Common myeloid progenitor, CD34-positive (primary cell): ENCODE data around the gene NOP14.

Source experiments
- CTCF ChIA-PET: fragments of 350-600 bp; sonication (Branson Sonifier 250); formaldehyde crosslinking; loops from one replicate; lab custom pipeline; 2021; ENCODE audit warnings: antibody characterized with exemption; lab: Charles Lee
- POLR2A ChIA-PET: fragments of 350-600 bp; sonication (Branson Sonifier 250); formaldehyde crosslinking; loops from one replicate; lab custom pipeline; 2021; ENCODE audit warnings: antibody characterized with exemption; lab: Charles Lee
- DNase-seq, 3 donors: peaks; one replicate each; pipeline versions ENCODE4 v3.0.0 to v3.0.0-alpha.2; 2013
- H3K27ac ChIP-seq, 2 experiments: 1 replicate in 1 of 2; 2 replicates in 1 of 2; pipeline ENCODE4 v1.7.0; 2013; ENCODE audit warnings: inconsistent platforms in 2 of 2, low read length in 2 of 2, mild to moderate bottlenecking in 2 of 2, low read depth in 1 of 2, moderate library complexity in 1 of 2; ENCODE audit not compliant: severe bottlenecking in 2 of 2, insufficient read depth in 1 of 2, poor library complexity in 1 of 2
- H3K27me3 ChIP-seq, 5 experiments: replicated peaks in 2 of 5; 1 replicate in 3 of 5; 2 replicates in 2 of 5; pipeline versions ENCODE4 v1.6.1 to v1.7.0; 2013; ENCODE audit warnings: low read length in 4 of 5, mild to moderate bottlenecking in 2 of 5, moderate library complexity in 2 of 5, inconsistent platforms in 1 of 5; ENCODE audit not compliant: insufficient read depth in 5 of 5, control insufficient read depth in 4 of 5
- H3K36me3 ChIP-seq, 4 experiments: 1 replicate in 2 of 4; 2 replicates in 2 of 4; pipeline versions ENCODE4 v1.6.1 to v1.7.0; 2013; ENCODE audit warnings: low read length in 3 of 4, control low read depth in 1 of 4, mild to moderate bottlenecking in 1 of 4; ENCODE audit not compliant: control insufficient read depth in 4 of 4, insufficient read depth in 4 of 4
- H3K4me1 ChIP-seq, 4 experiments: 1 replicate in 3 of 4; 2 replicates in 1 of 4; pipeline versions ENCODE4 v1.6.1 to v1.7.1; 2013; ENCODE audit warnings: low read length in 3 of 4, mild to moderate bottlenecking in 3 of 4, control low read depth in 1 of 4, inconsistent platforms in 1 of 4, moderate library complexity in 1 of 4; ENCODE audit not compliant: control insufficient read depth in 4 of 4, insufficient read depth in 4 of 4; ENCODE audit errors: control extremely low read depth in 1 of 4
- H3K4me3 ChIP-seq, 7 experiments: 1 replicate in 4 of 7; 2 replicates in 3 of 7; pipeline versions ENCODE4 v1.5.1 to v1.7.0; 2013; ENCODE audit warnings: mild to moderate bottlenecking in 7 of 7, low read length in 6 of 7, moderate library complexity in 6 of 7, inconsistent platforms in 2 of 7, low read depth in 2 of 7, control low read depth in 1 of 7; ENCODE audit not compliant: insufficient read depth in 4 of 7, control insufficient read depth in 1 of 7; ENCODE audit errors: extremely low read depth in 1 of 7
- H3K9me3 ChIP-seq, 5 experiments: 1 replicate in 4 of 5; 2 replicates in 1 of 5; pipeline versions ENCODE4 v1.6.1 to v1.7.1; 2013; ENCODE audit warnings: low read length in 4 of 5, mild to moderate bottlenecking in 2 of 5, inconsistent platforms in 1 of 5, low read depth in 1 of 5, moderate library complexity in 1 of 5; ENCODE audit not compliant: control insufficient read depth in 4 of 5, insufficient read depth in 2 of 5; ENCODE audit errors: control extremely low read depth in 1 of 5
- WGBS: methylation state at CpG from one replicate; pipeline ENCODE4 v1.1.5; 2013; ENCODE audit not compliant: insufficient coverage; 5-methylcytosine and 5-hydroxymethylcytosine counted together

NOP14 gene

GRCh38 chr4:2927016-2927695 is 36.0 kb downstream of the NOP14 start:
- DNase-seq = no peak
- POLR2A ChIA-PET = no interaction called here
- CTCF ChIA-PET = interaction anchor here (1.4 kb wide), 1 partner anchor 13 kb away, joined by 5 read pairs; no protein-coding TSS in a partner anchor
- 96% methylated on average over 18 of the region's 18 CpGs for WGBS
- Histone ChIP-seq H3K27ac (no peak overlapping the region), H3K36me3 (peaks cover 3 to 83% (median 58%) of the 10 kb centered on the region in 4 experiments), H3K27me3 (no peaks in the 10 kb centered on the region), H3K4me1 (peaks cover 0 to 21% (median 17%) of the 10 kb centered on the region in 4 experiments), H3K9me3 (no peaks in the 10 kb centered on the region), H3K4me3 (no peak overlapping the region)

GRCh38 chr4:2925931-2926860 is 37.0 kb downstream of the NOP14 start:
- H3K27ac ChIP-seq = no peak overlapping the region
- H3K27me3 ChIP-seq = no peaks in the 10 kb centered on the region
- H3K36me3 ChIP-seq = peaks cover 3 to 80% (median 55%) of the 10 kb centered on the region in 4 experiments
- peaks cover 0 to 13% (median 8%) of the 10 kb centered on the region in 4 experiments for H3K4me1 ChIP-seq
- ChIA-PET CTCF (no interaction called here), POLR2A (no interaction called here)
- H3K9me3 ChIP-seq = no peaks in the 10 kb centered on the region
- WGBS = 95% methylated on average over 26 of the region's 41 CpGs
- H3K4me3 ChIP-seq = no peak overlapping the region
- DNase-seq = no peak

GRCh38 chr4:2925496-2925895 is 37.7 kb downstream of the NOP14 start:
- H3K36me3 ChIP-seq = peaks cover 3 to 73% (median 50%) of the 10 kb centered on the region in 4 experiments
- CTCF ChIA-PET = interaction anchor here (0.9 to 4.4 kb wide), 3 partner anchors 10 to 163 kb away, joined by 3 to 16 read pairs (median 3); no protein-coding TSS in a partner anchor
- WGBS = 100% methylated on average over 3 of the region's 5 CpGs

GRCh38 chr4:2924765-2925301 is 38.4 kb downstream of the NOP14 start:
- Histone ChIP-seq H3K4me3 (no peak overlapping the region), H3K27ac (peak overlapping the region in 1 of 2 experiments; percentile 32), H3K9me3 (no peaks in the 10 kb centered on the region), H3K27me3 (no peaks in the 10 kb centered on the region), H3K4me1 (peaks cover 0 to 13% (median 7%) of the 10 kb centered on the region in 4 experiments), H3K36me3 (peaks cover 3 to 70% (median 44%) of the 10 kb centered on the region in 4 experiments)
- 100% methylated on average over 5 of the region's 7 CpGs for WGBS
- no peak for DNase-seq
- POLR2A ChIA-PET = no interaction called here
- CTCF ChIA-PET = interaction anchor here (0.9 to 4.4 kb wide), 3 partner anchors 11 to 163 kb away, joined by 3 to 16 read pairs (median 3); no protein-coding TSS in a partner anchor

More at GRCh38 chr4:2925496-2925895, 37.7 kb downstream of the NOP14 start:
- Histone ChIP-seq H3K4me1 (peaks cover 0 to 13% (median 7%) of the 10 kb centered on the region in 4 experiments), H3K9me3 (no peaks in the 10 kb centered on the region), H3K4me3 (no peak overlapping the region), H3K27me3 (no peaks in the 10 kb centered on the region), H3K27ac (no peak overlapping the region)
- POLR2A ChIA-PET = no interaction called here
- no peak for DNase-seq

GRCh38 chr4:2924286-2924685 is 38.9 kb downstream of the NOP14 start:
- no peak overlapping the region for H3K27ac ChIP-seq
- H3K36me3 ChIP-seq = peaks cover 4 to 67% (median 40%) of the 10 kb centered on the region in 4 experiments
- H3K4me3 ChIP-seq = no peak overlapping the region
- no peaks in the 10 kb centered on the region for H3K27me3 ChIP-seq
- ChIA-PET CTCF (interaction anchor here (1.0 to 4.4 kb wide), 3 partner anchors 10 to 210 kb away, joined by 3 to 16 read pairs (median 3); no protein-coding TSS in a partner anchor), POLR2A (no interaction called here)
- peaks cover 0 to 13% (median 7%) of the 10 kb centered on the region in 4 experiments for H3K4me1 ChIP-seq
- no peaks in the 10 kb centered on the region for H3K9me3 ChIP-seq
- DNase-seq = no peak
- WGBS = 98% methylated on average over 7 of the region's 8 CpGs

- ChIA-PET POLR2A (no interaction called here), CTCF (interaction anchor here (0.7 to 4.4 kb wide), 4 partner anchors 9 to 210 kb away, joined by 3 to 16 read pairs (median 4); no protein-coding TSS in a partner anchor)
- peaks cover 0 to 13% (median 7%) of the 10 kb centered on the region in 4 experiments for H3K4me1 ChIP-seq
- peaks cover 5 to 65% (median 36%) of the 10 kb centered on the region in 4 experiments for H3K36me3 ChIP-seq
- WGBS = 87% methylated on average over 16 of the region's 16 CpGs
- H3K27ac ChIP-seq = no peak overlapping the region
- DNase-seq = no peak
- no peak overlapping the region for H3K4me3 ChIP-seq
- no peaks in the 10 kb centered on the region for H3K9me3 ChIP-seq
- no peaks in the 10 kb centered on the region for H3K27me3 ChIP-seq
Observed at GRCh38 chr4:2923668-2924173, 39.5 kb downstream of the NOP14 start.
